CD14-positive monocyte (primary cell): ENCODE data around the gene ITGA2B. TPM values are rescaled to one million over a fixed set of nuclear protein-coding genes. Genes with fewer than 3 reads are reported as not detected.

ENCODE experiments used
- DNase-seq, 3 donors: peaks; one replicate each; pipeline ENCODE4 v3.0.0-alpha.2; 2011 to 2022
- H2AFZ ChIP-seq: 2 replicates; pipeline ENCODE4 v1.6.0; 2012; ENCODE audit warnings: mild to moderate bottlenecking, low read depth, low read length, inconsistent platforms; ENCODE audit not compliant: insufficient read depth, poor library complexity, severe bottlenecking
- H3K27ac ChIP-seq, 2 donors: 1 replicate in 1 of 2; 2 replicates in 1 of 2; pipeline ENCODE4 v1.5.1; 2012 to 2013; ENCODE audit warnings: low read length in 2 of 2, control low read depth in 1 of 2, inconsistent platforms in 1 of 2, low read depth in 1 of 2, mild to moderate bottlenecking in 1 of 2
- H3K27me3 ChIP-seq, 2 donors: one replicate each; pipeline versions ENCODE4 v1.6.0 to v1.6.1; 2011 to 2013; ENCODE audit warnings: low read length in 2 of 2; ENCODE audit not compliant: control insufficient read depth in 2 of 2, insufficient read depth in 2 of 2
- H3K36me3 ChIP-seq, 2 donors: replicated peaks in 1 of 2; 1 replicate in 1 of 2; 2 replicates in 1 of 2; pipeline versions ENCODE4 v1.5.1 to v1.6.1; 2012 to 2013; ENCODE audit warnings: low read length in 2 of 2, control low read depth in 1 of 2, inconsistent platforms in 1 of 2, mild to moderate bottlenecking in 1 of 2; ENCODE audit not compliant: insufficient read depth in 2 of 2, control insufficient read depth in 1 of 2
- H3K4me1 ChIP-seq, 2 donors: 1 replicate in 1 of 2; 2 replicates in 1 of 2; pipeline versions ENCODE4 v1.5.1 to v1.6.1; 2012 to 2013; ENCODE audit warnings: low read length in 2 of 2, control low read depth in 1 of 2, inconsistent platforms in 1 of 2, mild to moderate bottlenecking in 1 of 2, moderate library complexity in 1 of 2; ENCODE audit not compliant: insufficient read depth in 2 of 2, control insufficient read depth in 1 of 2
- H3K4me2 ChIP-seq: replicated peaks from 2 replicates; pipeline ENCODE3; 2012; ENCODE audit warnings: low read length, moderate library complexity, mild to moderate bottlenecking; ENCODE audit not compliant: poor library complexity, severe bottlenecking; ENCODE audit errors: extremely low read depth
- H3K4me3 ChIP-seq, 3 experiments: fragments of 200-600 bp in 1 of 3; sonication (generic) in 1 of 3; replicated peaks in 1 of 3; 1 replicate in 2 of 3; 2 replicates in 1 of 3; pipeline ENCODE4 v1.5.1; 2011 to 2013; ENCODE audit warnings: low read length in 3 of 3, mild to moderate bottlenecking in 3 of 3, control low read depth in 2 of 3, low read depth in 2 of 3, inconsistent platforms in 1 of 3, moderate library complexity in 1 of 3
- H3K79me2 ChIP-seq: 2 replicates; pipeline ENCODE4 v1.6.0; 2012; ENCODE audit warnings: mild to moderate bottlenecking, control low read depth, inconsistent platforms, low read length, moderate library complexity; ENCODE audit not compliant: insufficient read depth
- H3K9ac ChIP-seq: 2 replicates; pipeline ENCODE4 v1.6.0; 2017; ENCODE audit warnings: low read length, mild to moderate bottlenecking; ENCODE audit not compliant: insufficient read depth, poor library complexity, severe bottlenecking
- H3K9me3 ChIP-seq, 2 donors: replicated peaks in 1 of 2; 1 replicate in 1 of 2; 2 replicates in 1 of 2; pipeline versions ENCODE4 v1.5.1 to v1.6.1; 2012 to 2013; ENCODE audit warnings: low read length in 2 of 2, control low read depth in 1 of 2; ENCODE audit not compliant: control insufficient read depth in 1 of 2, insufficient read depth in 1 of 2
- H4K20me1 ChIP-seq: 2 replicates; pipeline ENCODE4 v1.6.0; 2012; ENCODE audit warnings: mild to moderate bottlenecking, low read length, control low read depth, moderate library complexity; ENCODE audit not compliant: insufficient read depth
- H3K27ac Mint-ChIP-seq, 7 donors: one replicate each; pipeline ENCODE4 v1.8.0; 2020; ENCODE audit warnings: mild to moderate bottlenecking in 7 of 7, mixed read lengths in 7 of 7, moderate library complexity in 6 of 7, inconsistent platforms in 2 of 7
- H3K27me3 Mint-ChIP-seq, 3 donors: one replicate each; pipeline ENCODE4 v1.8.0; 2021 to 2022; ENCODE audit warnings: low read depth in 3 of 3, mild to moderate bottlenecking in 3 of 3, mixed read lengths in 3 of 3, moderate library complexity in 3 of 3, inconsistent platforms in 1 of 3
- H3K36me3 Mint-ChIP-seq, 2 donors: one replicate each; pipeline ENCODE4 v1.8.0; 2020; ENCODE audit warnings: mixed read lengths in 2 of 2, inconsistent platforms in 1 of 2, mild to moderate bottlenecking in 1 of 2
- H3K4me1 Mint-ChIP-seq: one replicate; pipeline ENCODE4 v1.8.0; 2020; ENCODE audit warnings: mild to moderate bottlenecking, mixed read lengths
- H3K4me3 Mint-ChIP-seq, 2 donors: one replicate each; pipeline ENCODE4 v1.8.0; 2020; ENCODE audit warnings: mild to moderate bottlenecking in 2 of 2, mixed read lengths in 2 of 2, moderate library complexity in 1 of 2
- H3K9me3 Mint-ChIP-seq, 7 donors: one replicate each; pipeline ENCODE4 v1.8.0; 2020 to 2022; ENCODE audit warnings: mixed read lengths in 7 of 7, mild to moderate bottlenecking in 6 of 7, moderate library complexity in 6 of 7, inconsistent platforms in 2 of 7
- WGBS: methylation state at CpG from one replicate; pipeline ENCODE4 v1.1.5; 2013; ENCODE audit warnings: missing lambda C conversion rate; ENCODE audit not compliant: insufficient coverage; 5-methylcytosine and 5-hydroxymethylcytosine counted together
- intact Hi-C, 2 donors: fragments of 100-400 bp; cut with micrococcal nuclease; formaldehyde crosslinking; loops; one replicate each; pipeline versions ENCODE4 v1.15.0 to v1.15.1; 2023
- polyA plus RNA-seq, 3 donors: library from polyadenylated mRNA; depleted of rRNA in 1 of 3; unstranded in 2 of 3; stranded (reverse) in 1 of 3; fragments of 300-500 nt in 2 of 3; fragments of >200 nt in 1 of 3; fragmentation: Illumina TruSeq in 2 of 3; gene quantifications; 1 replicate in 2 of 3; 2 replicates in 1 of 3; pipeline ENCODE4 v1.2.3, GENCODE V29; 2012 to 2021
- TF ChIP-seq, protein P1 (sequence below): fragments of 200-600 bp; IDR thresholded peaks from one replicate; pipeline ENCODE4 v1.8.0; 2022; ENCODE audit warnings: antibody characterized with exemption, mild to moderate bottlenecking

The ITGA2B gene
- polyA plus RNA-seq, 3 donors, result 0.21 to 1.2 (median 1.1) TPM

DNA sequence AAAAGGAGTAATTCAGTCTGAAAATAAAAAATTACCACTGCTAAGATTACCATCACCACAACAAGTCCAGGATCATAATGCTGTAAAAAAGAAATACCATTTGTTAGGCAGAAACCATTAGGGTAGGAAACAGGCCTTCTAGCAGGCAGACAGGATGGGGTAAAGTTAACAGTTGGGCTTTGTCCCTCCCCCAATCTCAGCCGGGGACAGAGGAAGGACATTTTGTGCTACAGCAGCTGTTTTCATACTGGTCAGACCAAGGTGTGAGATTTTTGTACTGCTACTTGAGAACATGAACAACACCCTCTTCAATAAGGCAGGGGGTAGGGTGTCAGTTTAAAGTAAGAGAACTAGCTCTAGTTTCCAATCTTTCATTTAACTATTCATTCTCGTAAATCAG, 49.2 kb upstream of the ITGA2B start:
- no peak overlapping the region for H3K4me3 ChIP-seq
- H3K27ac ChIP-seq, result no peak overlapping the region
- no peaks in the 10 kb centered on the region for H3K4me1 ChIP-seq
- peaks cover 59% of the 10 kb centered on the region for H4K20me1 ChIP-seq
- H3K4me3 Mint-ChIP-seq, result no peak overlapping the region
- no peaks in the 10 kb centered on the region for H3K9me3 ChIP-seq
- H3K36me3 ChIP-seq, result peaks cover 20 to 44% of the 10 kb centered on the region in 2 donors
- peaks cover 13% of the 10 kb centered on the region for H3K4me1 Mint-ChIP-seq
- peaks cover 28% of the 10 kb centered on the region for H3K79me2 ChIP-seq
- no peak overlapping the region for H3K9ac ChIP-seq
- H3K27me3 Mint-ChIP-seq, result no peaks in the 10 kb centered on the region
- H3K27ac Mint-ChIP-seq, result no peak overlapping the region
- H3K4me2 ChIP-seq, result no peak overlapping the region
- H2AFZ ChIP-seq, result no peak overlapping the region
- intact Hi-C loops, result no loop called here
- TF ChIP-seq, protein P1, sequence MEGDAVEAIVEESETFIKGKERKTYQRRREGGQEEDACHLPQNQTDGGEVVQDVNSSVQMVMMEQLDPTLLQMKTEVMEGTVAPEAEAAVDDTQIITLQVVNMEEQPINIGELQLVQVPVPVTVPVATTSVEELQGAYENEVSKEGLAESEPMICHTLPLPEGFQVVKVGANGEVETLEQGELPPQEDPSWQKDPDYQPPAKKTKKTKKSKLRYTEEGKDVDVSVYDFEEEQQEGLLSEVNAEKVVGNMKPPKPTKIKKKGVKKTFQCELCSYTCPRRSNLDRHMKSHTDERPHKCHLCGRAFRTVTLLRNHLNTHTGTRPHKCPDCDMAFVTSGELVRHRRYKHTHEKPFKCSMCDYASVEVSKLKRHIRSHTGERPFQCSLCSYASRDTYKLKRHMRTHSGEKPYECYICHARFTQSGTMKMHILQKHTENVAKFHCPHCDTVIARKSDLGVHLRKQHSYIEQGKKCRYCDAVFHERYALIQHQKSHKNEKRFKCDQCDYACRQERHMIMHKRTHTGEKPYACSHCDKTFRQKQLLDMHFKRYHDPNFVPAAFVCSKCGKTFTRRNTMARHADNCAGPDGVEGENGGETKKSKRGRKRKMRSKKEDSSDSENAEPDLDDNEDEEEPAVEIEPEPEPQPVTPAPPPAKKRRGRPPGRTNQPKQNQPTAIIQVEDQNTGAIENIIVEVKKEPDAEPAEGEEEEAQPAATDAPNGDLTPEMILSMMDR, result no peak
- no peaks in the 10 kb centered on the region for H3K27me3 ChIP-seq
- H3K36me3 Mint-ChIP-seq, result peaks cover 27 to 38% of the 10 kb centered on the region in 2 donors
- H3K9me3 Mint-ChIP-seq, result no peaks in the 10 kb centered on the region
- no CpG with 5 or more reads among the region's 2 CpGs for WGBS
- no peak for DNase-seq

DNA sequence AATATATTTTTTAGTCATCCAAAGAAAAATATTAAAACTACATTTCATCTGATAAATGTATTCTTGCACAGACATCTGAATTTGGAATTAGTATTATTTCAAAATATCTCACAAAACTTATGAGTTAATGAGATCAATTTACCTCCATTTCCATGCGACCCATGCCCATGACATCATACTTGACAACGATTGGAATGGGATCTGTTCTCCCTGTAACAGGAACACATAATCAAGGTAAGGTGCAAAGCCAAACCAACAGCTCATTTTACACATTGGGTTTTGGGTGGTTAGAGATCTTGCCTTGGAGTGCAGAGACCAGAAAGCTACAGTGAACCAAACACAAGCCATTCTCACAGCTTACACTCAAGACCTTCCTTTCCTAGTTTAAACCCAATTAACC, 46.9 kb upstream of the ITGA2B start:
- Mint-ChIP-seq H3K36me3 (peaks cover 48 to 59% of the 10 kb centered on the region in 2 donors), H3K4me1 (peaks cover 12% of the 10 kb centered on the region), H3K27ac (no peak overlapping the region), H3K27me3 (peaks cover 0 to 1% (median 0%) of the 10 kb centered on the region in 3 donors), H3K9me3 (no peaks in the 10 kb centered on the region), H3K4me3 (no peak overlapping the region)
- peaks cover 53% of the 10 kb centered on the region for H4K20me1 ChIP-seq
- no peak overlapping the region for H3K9ac ChIP-seq
- H3K27me3 ChIP-seq, result no peaks in the 10 kb centered on the region
- no peak overlapping the region for H3K27ac ChIP-seq
- no peaks in the 10 kb centered on the region for H3K4me1 ChIP-seq
- WGBS, result no CpG with 5 or more reads among the region's 2 CpGs
- intact Hi-C loops, result no loop called here
- no peak overlapping the region for H2AFZ ChIP-seq
- peaks cover 42 to 67% of the 10 kb centered on the region in 2 donors for H3K36me3 ChIP-seq
- no peak overlapping the region for H3K4me3 ChIP-seq
- no peak overlapping the region for H3K4me2 ChIP-seq
- no peak for DNase-seq
- TF ChIP-seq, protein P1, result no peak
- H3K79me2 ChIP-seq, result peaks cover 24% of the 10 kb centered on the region
- H3K9me3 ChIP-seq, result no peaks in the 10 kb centered on the region
